Measurements from ENCODE around the gene HDAC4.

Gene HDAC4

DNA sequence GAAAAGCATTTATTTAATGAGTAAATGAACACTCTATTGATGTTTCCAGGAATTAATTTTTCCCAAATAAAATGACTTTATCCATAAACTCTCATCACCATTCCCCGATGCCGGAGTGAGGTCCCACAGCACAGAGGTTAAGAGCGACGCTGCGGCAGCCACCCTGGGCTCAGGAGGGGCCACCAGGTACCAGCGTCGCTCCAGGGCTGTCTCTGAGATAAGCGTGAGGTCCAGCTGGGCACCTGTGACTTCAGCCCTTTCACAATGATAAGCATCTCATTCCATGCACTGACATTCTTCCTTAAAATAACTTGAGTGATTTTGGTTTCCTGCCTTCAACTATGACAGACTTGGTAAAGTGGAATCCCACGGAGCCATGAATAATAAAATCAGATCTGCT is 370.9 kb downstream of the HDAC4 start:
- DNase-seq: no peak

DNA sequence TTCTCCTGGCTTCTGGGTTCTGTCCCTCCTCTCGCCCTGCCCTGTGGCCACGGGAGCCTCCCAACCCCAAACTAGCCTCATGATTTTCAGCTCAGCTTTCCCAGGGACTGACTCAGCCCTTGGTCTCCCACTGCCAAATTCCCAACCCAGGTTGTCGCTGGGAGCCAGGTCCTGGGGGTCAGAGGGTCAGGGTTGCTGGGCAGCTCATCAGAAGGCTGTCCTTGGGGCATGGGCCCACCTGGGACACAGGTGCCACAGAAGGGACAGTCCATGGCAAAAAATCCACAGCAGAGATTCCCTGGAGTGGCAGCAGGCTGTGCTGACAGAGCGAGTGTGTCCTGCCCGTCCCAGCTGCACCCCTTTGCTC is 372.6 kb downstream of the HDAC4 start:
- no peak for DNase-seq

DNA sequence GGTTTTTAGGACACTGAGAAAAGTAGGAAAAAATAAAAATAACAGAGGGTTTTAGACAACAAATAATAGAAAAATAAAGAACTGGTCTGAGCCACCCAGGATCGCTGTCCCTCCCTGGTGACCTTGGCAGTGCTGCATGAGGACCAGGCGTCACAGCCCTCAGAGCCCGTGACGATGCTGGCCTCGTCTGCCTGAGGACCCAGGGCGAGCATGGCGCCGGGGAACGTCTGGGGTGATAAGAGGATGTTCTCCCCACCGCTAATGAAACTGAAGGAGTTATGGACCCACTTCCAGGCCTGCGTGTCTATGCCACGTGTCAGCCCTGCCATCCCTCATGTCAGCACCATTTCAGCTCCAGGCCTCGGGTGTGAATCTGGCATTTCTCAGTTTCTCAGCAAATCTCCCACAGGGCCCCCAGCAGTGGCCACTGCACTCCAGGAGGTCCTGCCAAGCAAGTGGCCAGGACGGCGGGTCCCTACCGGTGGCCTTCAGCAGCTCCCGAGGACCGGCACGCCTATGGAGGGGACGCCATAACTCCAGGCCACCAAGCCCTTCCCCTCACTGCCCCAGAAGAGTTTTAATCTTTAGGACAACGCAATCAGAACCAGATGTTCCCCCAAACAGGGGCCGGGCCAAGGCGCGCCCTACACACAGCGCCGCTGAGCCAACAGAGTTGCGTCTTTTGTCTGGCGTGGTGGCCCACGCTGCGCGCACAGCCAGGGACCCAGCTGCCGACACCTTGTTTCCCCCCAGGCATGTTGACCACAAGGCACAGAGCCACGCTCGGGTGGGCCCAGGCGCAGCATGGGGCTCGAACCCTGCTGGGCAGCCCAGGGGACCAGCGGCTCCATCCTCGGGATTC is 373.2 kb downstream of the HDAC4 start:
- DNase-seq: no peak

DNA sequence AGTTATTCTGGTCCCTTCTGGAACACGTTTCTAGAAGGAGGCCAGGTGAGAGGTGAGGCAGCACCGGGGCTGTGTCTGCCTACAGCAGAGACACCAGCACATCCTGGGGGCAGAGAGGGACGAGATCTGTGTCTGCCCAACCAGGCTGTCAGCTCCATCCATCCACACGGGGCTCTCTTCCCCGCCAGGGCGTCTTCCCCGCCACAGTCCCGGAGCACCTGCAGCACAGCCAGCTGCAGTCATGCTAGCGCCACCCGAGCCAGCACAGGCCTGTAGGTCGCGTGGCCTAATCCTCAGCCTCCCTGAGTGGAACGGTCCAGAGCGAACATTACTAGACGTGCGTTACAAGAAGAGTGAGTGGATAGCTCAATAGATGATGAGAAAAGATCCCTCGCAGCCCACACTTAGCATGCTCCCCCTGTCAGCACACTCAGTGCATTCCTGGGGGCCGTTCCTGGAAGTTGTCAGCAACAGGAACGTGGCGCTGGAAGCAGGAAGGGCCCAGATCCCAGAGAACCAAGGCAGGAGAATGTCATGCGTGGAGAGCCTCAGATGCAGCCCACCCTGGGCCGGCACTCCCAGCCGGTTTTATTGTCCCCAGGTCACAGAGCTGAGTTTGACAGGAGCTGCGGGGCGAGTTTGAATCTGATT is 374.0 kb downstream of the HDAC4 start:
- no peak for DNase-seq

DNA sequence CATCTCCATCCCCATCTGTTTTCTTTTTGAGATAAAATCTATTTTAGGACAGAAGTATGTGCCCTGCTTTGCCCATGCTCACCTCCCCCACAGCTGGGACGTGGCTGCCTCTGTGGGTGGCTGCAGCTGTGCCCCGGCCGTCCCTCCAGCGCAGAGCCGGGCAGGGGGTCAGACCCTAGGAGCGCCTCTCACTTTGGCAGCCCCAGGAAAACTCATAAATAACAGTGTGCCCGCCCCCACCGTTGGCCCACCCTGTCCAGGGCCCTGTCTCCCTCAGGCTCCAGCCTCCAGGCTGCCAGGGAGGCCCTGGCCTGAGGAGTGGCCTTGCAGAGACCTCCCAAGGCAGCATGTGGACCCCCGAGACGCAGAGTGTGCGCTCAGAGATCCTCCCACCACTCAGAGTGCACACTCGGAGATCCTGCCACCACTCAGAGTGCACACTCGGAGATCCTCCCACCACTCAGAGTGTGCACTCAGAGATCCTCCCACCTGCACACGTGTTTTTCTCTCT is 374.8 kb downstream of the HDAC4 start:
- DNase-seq: no peak

DNA sequence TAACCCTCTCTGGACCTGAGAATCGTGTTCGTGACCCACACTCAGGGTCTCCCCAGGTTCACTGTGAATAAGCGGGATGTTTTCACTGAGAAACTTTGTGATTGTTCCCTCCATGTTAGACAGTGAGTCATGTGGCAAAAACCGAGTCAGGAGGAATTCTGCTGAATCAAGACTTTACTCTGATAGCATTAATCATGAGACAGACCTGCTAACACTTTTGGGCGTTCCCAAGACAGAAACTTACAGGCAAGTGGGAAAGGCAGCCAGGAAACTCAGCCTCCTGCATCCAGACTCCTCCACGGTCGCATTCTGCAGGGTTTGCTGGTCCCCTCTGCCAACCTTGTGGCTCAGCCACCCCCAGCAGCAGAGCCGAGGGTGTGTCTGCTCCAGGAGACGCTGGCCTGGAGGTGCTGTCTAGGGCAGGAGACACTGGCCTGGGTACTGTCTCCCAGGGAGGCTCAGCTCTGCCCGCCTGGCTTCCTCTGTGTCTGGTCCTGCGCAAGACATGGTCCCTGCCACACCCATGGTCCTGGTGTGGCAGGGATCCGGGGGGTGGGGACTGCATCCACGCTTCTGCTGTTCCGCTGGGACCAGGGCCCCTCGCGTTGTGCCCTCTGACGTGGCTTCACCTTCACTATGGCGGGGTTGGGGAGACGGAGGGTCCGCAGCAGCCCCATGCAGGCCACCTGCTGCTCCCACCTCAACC is 375.6 kb downstream of the HDAC4 start:
- DNase-seq: no peak

DNA sequence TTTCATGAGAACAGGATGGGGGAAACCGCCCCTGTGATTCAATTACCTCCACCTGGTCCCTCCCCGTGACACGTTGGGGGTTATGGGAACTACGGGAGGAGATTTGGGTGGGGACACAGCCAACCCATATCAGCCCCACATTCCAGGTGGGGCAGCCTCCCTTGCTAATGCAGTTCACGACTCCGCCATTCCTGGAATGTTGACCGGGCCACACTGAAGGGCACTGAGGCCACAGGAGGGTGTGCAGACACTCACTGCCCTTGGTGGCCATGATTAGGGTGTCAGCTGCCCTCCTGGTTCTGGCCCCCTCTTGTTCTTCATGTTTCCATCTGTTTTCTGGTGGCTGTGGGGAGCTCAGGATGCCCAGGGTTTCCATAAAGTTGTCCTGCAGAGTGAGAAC is 376.6 kb downstream of the HDAC4 start:
- DNase-seq: no peak

DNA sequence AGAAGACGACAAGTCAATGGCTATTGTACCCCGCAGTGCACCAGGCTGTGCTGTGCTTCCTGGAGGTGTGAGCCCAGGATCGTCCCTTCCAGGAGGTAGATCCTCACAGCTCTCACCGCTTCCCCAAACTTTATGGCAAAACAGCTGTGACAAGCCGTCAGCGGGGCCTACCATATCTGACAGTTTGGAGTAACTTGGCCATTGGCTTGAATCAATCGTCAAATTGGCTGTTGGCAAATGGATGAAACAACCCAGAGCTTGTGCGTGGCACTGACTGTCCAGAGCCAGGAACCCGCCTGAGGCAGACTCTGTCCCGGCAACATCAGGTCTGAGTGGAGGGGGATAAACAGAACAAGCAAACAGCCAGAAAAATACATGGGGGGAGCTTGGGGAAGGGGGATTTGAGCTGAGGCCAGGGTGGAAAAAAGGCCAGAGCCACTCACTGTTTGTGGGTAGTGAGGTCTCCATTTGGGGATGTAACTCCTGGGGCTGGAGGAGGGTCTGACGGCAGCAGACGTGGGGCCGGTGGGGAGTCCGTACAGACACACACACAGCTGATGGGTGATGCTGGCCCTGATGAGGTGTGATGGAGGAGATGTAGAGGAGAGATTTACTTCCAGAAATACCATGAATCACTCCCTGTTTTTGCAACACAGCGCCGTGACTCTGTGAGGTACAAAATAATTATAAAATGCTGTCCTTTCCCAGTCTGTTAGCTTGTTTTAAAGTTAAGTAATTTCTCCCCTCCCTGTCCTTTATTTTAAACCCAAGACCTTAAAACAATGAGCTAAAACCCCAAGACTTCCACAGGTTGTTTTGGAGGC is 378.2 kb downstream of the HDAC4 start:
- DNase-seq: no peak

DNA sequence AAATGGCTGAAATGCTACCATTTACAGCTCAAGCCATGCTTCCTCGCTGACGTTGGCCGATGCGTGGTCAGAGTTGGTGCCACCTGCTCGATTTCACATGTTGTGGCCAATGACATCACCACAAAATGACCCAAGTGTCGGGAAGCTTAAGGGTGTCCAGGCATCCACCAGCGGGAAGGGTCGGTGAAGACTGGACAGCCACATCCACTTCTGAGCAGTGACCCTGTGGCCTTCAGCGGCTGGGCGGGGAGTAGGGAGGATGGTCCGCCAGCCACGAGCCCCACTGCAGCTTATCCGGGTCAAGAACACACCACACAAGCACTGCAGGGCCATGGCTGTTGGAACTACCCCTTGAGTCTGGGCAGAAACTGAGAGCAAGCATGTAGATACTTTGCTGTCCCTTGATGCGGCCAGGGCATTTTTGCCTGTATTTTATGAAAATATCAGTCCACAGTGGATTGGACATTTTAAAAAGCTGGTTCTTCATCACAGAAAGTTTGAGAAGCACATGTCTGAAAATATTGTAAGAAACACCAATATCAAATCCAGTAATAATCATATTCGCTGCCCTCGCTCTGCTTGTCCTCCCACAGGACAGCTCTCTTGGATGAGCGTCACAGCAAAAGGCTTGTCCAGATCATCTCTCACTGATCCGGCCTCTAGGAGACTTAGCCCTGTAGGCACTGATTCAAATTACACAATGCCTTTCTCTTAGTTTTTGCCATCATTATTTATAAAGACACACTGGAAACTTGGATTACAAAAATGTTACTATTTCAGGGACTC is 379.0 kb downstream of the HDAC4 start:
- no peak for DNase-seq

DNA sequence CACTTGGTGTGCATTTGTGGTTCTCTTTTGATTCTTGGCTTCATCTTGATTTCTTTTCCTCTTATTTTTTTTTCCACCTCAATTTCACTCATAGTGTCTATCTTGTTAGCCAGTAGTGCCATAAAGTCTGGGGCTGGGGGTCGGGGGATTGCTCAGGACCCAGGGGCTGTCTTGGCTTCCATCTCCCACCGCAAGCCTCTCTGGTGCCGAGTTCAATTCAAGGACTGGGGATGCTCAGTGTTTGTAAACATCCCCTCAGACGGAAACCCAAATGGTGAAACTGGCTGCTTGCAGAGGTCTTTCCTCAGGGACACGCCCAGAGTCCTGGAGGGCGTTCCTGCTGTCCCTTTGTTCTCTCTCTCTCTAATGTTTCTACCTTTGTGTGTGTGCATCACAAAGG is 379.6 kb downstream of the HDAC4 start:
- DNase-seq: no peak

DNA sequence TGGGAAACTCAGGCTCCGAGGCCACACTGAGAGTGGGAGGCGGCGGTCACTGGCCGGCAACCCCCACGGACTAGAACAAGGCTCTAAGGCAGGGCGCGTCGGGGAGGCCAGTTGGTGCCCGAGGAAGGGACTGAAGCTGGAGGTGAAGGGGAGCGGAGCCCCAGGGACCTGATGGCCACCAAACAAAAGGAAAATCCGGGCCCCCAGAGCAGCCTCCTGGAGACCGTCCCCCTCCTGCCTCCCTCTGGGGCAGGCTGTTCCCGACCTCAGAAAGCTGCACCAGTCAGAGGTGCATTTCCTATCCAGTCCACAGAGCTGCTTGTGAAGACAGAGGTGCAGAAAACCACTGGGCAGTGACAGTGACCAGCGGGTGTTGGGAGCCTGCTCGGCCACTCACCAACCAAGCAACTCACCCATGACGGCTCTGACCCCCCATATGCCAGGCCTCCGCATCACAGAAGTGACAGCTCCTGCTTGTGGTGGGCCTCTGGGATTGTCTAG is 380.2 kb downstream of the HDAC4 start:
- no peak for DNase-seq

DNA sequence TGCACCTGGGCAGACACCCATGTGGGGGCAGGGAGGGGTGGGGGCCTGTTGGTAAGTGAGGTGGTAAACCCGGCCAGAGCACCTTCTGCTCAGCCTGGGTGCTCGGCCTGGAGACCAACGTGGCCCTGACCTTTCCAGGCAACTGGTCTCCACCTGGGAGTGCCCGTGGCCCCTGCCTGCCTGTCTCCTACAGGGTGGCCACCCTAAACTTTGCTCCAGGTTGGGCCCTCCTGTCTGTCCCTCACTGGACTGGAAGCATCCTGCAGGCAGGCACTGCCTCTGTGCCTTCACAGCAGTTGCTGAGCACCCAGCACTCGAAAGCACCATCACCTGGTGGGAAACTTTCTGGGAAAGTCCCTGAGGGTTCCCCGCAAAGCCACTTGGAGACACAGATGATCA is 381.6 kb downstream of the HDAC4 start:
- no peak for DNase-seq

DNA sequence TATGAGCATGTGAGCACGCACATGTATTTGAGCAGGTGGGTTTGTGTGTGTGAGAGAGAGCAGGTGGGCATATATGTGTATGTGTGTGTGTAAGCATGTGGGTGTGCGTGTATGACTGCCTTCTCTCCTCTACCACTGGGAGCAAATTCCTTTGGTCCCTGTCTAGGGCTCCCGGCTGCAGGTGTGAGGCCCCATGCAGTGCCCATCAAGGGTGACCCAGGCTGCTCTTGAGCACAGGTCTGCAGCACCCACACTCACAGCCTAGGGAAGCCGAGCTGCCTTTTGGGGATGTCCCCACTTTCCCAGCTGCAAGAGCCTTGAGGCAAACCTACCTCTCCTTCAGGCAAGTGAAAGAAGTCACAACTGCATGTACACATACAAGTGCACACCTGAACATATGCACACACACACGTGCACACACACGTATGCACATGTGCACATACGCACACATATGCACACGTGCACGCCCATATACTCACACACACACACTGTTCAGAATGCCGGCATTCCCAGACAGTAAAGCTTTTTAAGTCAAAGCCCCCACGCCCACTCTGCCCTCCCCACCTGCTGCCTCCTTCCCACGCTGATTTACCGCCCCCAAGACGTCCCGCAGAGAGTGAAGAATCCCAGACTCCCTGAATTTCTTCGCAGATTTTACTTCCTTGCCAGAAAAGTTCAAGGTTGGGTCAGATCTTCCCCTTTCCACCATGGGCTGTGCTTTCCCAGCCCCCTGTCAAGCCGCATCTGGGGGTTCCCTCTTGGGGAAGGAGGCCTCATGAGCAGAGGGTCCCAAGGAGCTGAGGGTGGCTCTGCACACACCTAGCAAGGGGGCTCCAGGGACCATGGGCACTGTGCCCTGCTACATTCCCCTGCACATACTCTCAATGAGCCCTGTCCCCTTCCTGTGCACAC is 382.3 kb downstream of the HDAC4 start:
- DNase-seq: no peak

DNA sequence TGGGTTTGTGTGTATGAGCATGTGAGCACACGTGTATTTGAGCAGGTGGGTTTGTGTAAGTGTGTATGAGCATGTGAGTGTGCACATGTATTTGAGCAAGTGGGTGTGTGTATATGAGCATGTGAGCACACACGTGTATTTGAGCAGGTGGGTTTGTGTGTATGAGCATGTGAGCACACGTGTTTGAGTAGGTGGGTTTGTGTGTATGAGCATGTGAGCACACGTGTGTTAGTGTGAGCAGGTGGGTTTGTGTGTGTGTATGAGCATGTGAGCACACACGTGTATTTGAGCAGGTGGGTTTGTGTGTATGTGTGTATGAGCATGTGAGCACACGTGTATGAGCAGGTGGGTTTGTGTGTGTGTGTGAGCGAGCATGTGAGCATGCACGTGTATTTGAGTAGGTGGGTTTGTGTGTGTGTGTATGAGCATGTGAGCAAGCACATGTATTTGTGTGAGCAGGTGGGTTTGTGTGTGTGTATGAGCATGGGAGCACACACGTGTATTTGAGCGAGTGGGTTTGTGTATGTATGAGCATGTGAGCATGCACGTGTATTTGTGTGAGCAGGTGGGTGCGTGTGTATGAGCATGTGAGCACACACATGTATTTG is 383.2 kb downstream of the HDAC4 start:
- no peak for DNase-seq

DNA sequence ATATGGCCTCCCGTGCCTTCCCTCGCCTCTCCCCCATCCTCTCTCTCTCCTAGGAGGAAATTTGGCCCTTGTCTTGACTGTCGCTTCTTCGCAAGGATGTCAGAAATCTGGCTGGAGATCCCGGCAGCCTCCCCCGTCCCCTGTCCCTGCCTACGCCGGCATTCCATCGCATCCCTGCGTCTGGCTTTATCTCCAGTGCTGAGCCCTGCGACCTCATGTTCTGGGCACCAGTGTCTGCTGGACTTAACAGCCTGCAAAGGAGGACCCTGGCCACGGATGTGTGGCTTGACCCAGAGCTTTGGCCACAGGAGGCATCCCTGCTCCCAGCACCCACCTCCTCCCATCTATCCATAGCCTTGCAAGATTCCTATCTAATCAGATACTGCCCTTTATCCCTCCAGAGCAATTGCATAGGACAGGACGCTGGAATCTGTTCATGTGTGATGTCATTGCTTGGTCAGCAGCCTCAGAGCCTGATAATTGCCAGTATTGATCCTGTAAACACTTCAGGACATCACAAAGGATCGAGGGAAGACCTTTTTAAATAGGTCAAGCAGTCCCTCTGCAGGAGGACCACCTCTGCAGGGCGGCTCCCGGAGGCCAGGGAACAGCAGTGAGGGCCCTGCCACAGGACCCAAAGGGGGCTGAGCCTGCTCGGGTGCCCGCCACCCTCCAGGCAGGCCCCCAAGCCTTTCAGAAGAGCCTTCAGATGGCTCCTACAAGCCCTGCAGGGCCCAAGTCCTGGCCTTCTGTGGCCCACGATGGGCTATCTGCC is 384.7 kb downstream of the HDAC4 start:
- no peak for DNase-seq

DNA sequence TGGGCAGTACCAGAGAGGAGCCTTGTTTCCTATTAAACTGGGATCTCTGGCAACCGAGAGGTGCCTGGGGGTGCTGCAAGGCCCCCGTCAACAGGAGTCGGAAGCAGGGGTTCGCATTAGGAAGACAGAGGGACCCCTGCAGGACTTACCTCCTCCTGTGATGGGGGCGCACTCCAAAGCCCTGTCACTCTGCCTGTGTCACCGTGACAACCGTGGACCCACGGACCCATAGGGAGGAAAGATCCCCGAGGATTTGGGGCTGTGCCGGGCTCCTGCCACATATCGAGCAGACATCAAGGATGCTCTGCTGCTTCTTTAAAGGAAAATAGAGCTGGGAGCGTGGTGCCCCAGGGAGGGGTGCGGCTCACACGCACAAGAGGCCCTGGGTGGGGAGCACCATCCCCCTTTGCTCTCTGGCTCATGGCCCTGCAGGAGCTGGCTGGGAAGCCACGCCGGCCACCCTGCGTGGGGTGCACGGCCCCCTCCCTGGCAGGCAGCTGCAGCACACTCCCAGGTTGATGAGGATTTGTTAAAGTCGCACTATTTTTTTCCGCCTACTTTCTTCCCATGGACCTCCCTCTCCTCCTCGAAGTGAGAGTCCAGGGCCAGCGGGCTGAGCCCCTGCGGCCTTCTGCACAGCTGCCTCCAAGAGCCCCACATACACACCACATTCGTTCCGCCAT is 385.5 kb downstream of the HDAC4 start:
- no peak for DNase-seq

DNA sequence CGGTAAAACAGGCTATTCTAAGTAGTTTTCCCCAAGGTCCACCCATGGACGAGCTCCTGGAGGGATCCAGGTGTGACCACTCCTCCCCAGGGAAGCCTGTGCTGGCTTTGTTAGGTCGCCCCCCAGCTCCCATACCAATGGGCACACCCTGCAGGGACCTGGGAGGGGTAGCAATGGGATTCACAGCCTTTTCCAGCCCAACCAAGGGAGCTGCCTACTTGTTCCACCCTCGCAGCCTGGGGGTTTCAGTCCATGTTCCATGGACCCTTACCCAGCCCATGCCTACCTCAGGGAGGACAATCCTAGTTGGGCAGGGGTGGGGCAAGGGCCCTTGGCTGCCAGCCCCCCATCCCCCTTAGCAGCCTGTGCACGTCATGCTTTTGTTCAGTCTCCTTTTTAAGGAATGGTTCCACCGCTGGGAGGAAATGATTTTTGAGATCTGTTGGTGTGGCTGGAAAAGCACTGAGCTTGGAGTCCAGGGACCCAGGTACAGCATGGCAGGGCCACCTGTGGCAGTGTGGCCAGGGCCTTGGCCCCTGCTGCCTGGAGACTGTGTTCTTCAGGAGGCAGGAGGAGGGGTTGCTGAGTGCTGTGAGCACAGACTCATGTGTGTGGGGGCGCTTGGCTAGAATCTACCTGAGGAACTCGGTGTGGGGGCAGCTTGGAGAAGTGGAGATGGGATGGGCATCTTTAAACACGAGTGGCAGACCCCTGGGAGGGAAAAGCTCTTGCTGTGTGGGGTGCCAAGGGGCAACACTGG is 386.2 kb downstream of the HDAC4 start:
- DNase-seq: no peak

DNA sequence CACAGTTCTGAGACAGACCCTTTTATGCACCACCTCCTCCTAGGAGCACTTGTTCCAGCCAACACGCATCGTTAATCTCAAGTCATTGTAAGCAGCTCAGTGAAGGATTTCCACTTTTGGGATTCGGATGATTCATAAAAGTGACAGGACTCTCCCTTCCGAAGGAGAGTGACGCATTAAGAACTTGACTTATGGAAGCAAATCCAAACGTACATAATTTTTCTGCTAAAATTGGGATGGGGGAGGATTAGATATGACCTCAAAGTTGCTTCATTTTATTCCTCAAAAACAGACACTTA is 387.2 kb downstream of the HDAC4 start:
- no peak for DNase-seq
